GM12878 (cell line): ENCODE data around the gene DTX3.

ENCODE experiments used
- CTCF ChIP-seq, 3 experiments: IDR thresholded peaks in 2 of 3; conservative IDR thresholded peaks in 1 of 3; 2 replicates each; pipeline ENCODE4 v1.5.1; 2011; ENCODE audit warnings: low read depth in 3 of 3, low read length in 3 of 3, mild to moderate bottlenecking in 3 of 3, control low read depth in 2 of 3, moderate library complexity in 2 of 3, inconsistent platforms in 1 of 3, mixed read lengths in 1 of 3; ENCODE audit not compliant: control insufficient read depth in 2 of 3, insufficient read depth in 1 of 3; ENCODE audit errors: extremely low read depth in 1 of 3
- HDGF ChIP-seq: fragments of 450-650 bp; IDR thresholded peaks from 2 replicates; pipeline ENCODE4 v1.6.1; 2016; ENCODE audit warnings: antibody characterized with exemption
- ZBTB40 ChIP-seq: fragments of 450-650 bp; IDR thresholded peaks from 2 replicates; pipeline ENCODE4 v1.6.1; 2016; ENCODE audit warnings: mild to moderate bottlenecking, moderate library complexity, borderline replicate concordance

GRCh38 chr12:57569858-57570257 lies 34.8 kb upstream of the DTX3 start:
- no peak for TF ChIP-seq ZBTB40
- no peak for TF ChIP-seq CTCF (IDR thresholded peaks at IDR 0.05 in 2 of 3, conservative IDR thresholded peaks at IDR 0.05 in 1 of 3; ENCODE audit: control insufficient read depth in 2 of 3, extremely low read depth in 1 of 3, insufficient read depth in 1 of 3, low read depth in 3 of 3, low read length in 3 of 3)
- TF ChIP-seq HDGF: no peak
